Kidney glomerular epithelial cell (primary cell): ENCODE data around the gene ZNF438.
"Not testable (repeated sequence)": the region's sequence is repeated elsewhere in the genome, so short reads cannot be mapped to it uniquely, and the experiment has no call there.

Source experiments
- DNase-seq: peaks from one replicate; lab custom pipeline; 2025; lab: John Stamatoyannopoulos, UW

The ZNF438 gene

GRCh38 chr10:30935078-30935477, 96.6 kb downstream of the ZNF438 start:
- no peak for DNase-seq

DNA sequence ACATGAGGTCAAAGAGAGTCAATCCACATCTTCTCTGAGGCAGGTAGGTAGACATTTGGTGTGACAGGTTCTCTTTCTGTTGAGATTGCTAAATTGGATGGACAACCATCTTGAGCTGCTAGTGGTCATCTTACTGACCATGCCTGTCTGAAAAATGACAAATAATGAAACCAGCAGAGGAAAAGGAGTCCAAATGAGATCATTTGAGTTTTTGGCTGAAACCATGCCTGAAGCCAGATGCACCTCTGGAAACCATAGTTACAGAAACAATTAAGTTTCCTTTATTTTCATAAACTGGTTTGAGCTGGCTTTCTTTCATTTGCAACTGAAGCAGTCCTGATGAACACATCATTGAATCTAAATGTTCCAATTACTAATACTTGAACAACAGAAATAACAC, 100.6 kb downstream of the ZNF438 start:
- DNase-seq, result no peak

GRCh38 chr10:30929901-30930520, 101.7 kb downstream of the ZNF438 start:
- DNase-seq, result no peak

- DNase-seq, result not testable (repeated sequence)
Measured at GRCh38 chr10:30929311-30929729, 102.3 kb downstream of the ZNF438 start.

GRCh38 chr10:30928742-30929141, 102.9 kb downstream of the ZNF438 start:
- DNase-seq, result no peak

- no peak for DNase-seq
Measured at GRCh38 chr10:30918651-30919050, 113.0 kb downstream of the ZNF438 start.

DNA sequence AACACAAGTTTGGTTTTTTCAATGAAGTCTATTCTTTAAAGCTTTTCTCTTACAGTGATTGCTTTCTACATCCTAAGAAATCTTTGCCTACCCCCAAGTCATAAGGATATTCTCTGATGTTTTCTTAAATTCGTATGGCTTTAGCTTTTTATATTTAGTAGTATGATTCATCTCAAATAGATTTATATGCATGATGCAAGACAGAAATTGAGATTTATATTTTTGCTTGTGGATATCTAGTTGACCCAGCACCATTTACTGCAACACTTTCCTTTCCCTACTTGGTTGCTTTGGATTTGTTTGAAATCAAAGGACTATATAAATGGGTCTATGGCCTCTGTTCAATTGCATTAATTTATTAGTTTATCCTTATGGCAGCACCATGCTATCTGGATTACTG, 113.9 kb downstream of the ZNF438 start:
- DNase-seq, result no peak

DNA sequence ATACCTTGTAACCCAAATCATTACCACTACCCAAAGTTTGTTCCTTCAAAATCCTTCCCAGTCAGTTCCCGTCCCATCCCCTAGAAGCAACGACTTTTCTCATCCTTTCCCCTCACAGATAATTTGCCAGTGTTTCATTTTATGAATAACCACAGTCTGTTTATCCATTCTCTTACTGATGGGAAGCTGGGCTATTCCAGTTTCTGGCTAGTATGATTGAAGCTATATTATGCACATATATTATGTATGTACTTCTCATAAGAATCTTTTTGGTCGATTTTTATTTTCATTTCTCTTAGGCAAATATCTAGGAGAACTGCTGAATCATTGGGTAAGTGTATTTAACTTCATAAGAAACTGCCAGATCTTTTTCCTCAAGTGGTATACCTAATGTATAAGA, 114.6 kb downstream of the ZNF438 start:
- DNase-seq, result no peak

- no peak for DNase-seq
Measured at GRCh38 chr10:30915146-30915545, 116.5 kb downstream of the ZNF438 start.

DNA sequence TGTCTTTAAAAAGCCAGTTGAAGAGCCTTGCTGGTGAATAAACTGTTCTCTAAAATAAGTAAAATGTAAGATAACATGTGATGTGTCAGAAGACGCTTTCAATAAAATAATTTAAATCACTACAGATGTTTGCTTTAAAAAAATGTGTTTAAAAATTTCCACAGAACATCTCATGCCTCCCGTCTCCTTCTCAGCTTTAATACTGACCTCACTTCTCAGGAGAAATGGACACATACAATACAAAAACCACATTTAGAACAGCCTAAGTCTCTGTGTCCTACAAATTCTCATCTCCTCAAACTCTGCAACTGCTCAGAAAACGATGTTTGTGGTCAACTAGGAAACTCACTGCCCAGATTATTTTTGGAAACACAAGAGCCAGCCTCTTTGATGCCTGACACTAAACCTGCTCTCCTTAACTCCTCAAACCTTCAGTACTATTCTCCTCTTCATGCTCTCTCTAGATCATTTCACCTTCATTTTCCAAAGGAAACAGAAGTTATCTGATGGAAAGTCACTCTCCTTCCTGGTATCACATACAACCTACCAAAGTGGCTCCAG, 120.3 kb downstream of the ZNF438 start:
- DNase-seq, result no peak

GRCh38 chr10:30903397-30904138, 128.1 kb downstream of the ZNF438 start:
- DNase-seq, result no peak

DNA sequence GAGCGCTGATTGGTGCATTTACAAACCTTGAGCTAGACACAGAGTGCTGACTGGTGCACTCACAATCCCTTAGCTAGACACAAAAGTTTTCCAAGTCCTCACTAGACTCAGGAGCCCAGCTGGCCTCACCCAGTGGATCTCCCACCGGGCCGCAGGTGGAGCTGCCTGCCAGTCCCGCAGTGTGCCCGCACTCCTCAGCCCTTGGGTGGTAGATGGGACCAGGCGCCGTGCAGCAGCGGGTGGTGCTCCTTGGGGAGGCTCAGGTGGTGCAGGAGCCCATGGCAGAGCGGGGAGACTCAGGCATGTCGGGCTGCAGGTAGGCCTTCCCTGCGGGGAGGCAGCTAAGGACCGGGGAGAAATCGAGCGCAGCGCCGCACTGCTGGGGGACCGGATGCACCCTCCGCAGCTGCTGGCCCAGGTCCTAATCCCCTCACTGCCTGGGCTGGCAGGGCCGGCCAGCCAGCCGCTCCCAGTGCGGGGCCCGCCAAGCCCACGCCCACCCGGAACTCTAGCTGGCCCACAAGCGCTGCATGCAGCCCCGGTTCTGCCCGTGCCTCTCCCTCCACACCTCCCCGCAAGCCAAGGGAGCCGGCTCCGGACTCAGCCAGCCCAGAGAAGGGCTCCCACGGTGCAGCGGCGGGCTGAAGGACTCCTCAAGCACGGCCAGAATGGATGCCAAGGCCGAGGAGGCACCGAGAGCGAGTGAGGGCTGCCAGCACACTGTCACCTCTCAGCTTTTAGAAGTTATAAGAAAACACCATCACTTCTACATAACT, 128.9 kb downstream of the ZNF438 start:
- DNase-seq, result no peak

DNA sequence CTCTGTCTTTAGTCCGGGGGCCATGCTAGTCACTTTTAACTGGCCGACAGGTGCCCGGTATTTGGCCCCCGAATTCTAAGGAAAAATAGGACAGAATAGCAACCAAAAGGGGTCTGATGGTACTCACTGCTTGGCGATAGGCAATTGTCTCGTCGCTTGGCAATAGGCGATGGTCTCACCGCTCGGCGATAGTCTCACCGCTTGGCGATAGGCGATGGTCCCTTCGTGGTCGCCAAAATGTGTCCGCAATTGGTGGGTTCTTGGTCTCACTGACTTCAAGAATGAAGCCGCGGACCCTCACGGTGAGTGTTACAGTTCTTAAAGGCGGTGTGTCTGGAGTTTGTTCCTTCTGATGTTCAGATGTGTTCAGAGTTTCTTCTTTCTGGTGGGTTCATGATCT, 130.2 kb downstream of the ZNF438 start:
- not testable (repeated sequence) for DNase-seq

GRCh38 chr10:30898964-30899363, 132.7 kb downstream of the ZNF438 start:
- DNase-seq, result no peak

DNA sequence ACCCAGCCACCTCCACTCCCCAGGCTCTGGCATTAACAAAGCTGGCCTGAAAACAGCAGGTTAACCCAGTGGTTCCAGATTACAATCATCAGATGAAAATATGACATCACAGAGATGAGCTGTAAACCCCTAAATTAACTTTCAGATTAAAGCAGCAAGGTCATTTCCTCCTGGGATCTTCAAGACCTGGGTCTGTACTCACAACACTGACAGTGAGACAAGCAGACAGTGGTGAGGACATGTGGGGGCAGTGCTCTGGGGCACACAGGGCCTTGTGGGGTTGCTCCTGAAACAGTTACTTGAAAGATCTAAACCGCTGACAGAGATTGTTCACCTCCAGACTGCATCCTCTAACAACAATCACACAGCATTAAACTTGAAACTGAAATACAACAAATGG, 134.1 kb downstream of the ZNF438 start:
- DNase-seq, result no peak

GRCh38 chr10:30897048-30897447, 134.6 kb downstream of the ZNF438 start:
- no peak for DNase-seq

GRCh38 chr10:30894221-30894620, 137.4 kb downstream of the ZNF438 start:
- no peak for DNase-seq

DNA sequence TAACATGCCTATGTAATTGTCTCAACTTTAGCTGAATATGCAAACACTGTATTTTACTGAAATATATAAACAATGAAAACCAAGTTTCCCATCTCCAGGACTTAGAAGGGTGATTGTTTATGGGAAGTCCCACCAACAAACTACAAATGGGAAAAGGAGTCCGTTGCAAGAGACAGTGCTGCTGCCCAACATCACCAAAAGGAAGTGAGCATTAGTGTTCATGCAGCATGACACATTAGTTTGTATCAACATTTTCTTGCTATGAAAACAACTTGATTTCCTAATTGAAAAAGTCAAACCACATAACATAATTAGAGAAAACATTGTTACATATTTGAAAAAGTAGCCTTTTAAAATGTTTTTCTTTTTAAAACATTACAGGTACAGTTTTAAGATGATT, 138.5 kb downstream of the ZNF438 start:
- no peak for DNase-seq

GRCh38 chr10:30887839-30888238, 143.8 kb downstream of the ZNF438 start:
- no peak for DNase-seq

- no peak for DNase-seq
Measured at GRCh38 chr10:30885423-30885822, 146.2 kb downstream of the ZNF438 start.

GRCh38 chr10:30883751-30884150, 147.9 kb downstream of the ZNF438 start:
- DNase-seq, result no peak

GRCh38 chr10:30883116-30883515, 148.5 kb downstream of the ZNF438 start:
- DNase-seq, result no peak

- no peak for DNase-seq
Measured at GRCh38 chr10:30882281-30882680, 149.4 kb downstream of the ZNF438 start.
